GM19455 (cell line): ENCODE data around the gene RDH13.
A peak's percentile ranks its signal among the peaks of the same experiment; 100 is the strongest.
"Not testable (repeated sequence)": the region's sequence is repeated elsewhere in the genome, so short reads cannot be mapped to it uniquely, and the experiment has no call there.

Experiments
- ATAC-seq: cut with Tn5 transposase; IDR thresholded peaks from one replicate; pipeline ENCODE4 v1.9.1; 2021; ENCODE audit not compliant: unreplicated experiment

The RDH13 gene

GRCh38 chr19:55018633-55019032, 44.3 kb downstream of the RDH13 start:
- ATAC-seq: no peak

DNA sequence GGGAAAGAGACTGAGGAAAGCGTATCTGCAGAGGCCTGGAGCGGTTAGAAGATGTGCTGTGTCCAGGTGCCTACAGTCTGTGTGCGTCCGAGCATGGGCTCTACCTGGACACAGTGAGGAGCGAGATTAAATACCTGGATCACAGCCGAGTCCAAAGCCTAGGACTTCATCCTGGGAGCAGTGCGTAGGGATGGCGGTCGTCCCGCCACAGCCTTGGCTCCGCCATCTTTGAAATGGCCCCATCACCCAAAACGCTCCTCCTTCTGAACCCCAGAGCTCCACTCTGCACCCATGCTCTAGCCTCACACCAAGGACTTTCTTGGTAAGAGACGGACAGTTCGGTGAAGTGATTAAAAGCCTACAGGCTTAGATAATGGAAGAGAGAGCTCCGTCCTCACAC, 44.7 kb downstream of the RDH13 start:
- no peak for ATAC-seq

DNA sequence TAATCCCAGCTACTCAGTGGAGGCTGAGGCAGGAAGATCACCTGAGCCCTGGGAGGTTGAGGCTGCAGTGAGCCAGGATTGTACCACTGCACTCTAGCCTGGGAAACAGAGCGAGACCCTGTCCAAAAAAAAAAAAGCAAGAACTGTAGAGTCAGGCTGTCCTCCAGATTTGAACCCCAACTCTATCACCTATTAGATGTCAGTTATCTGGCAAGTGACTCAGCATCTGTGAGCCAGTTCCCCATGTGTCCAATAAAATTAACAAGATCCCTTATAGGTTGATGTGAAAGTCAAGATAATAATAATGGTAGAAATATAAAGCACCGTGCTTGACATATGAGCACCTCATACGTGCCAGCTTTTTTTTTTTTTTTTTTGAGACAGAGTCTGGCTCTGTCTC, 46.9 kb downstream of the RDH13 start:
- ATAC-seq: no peak

DNA sequence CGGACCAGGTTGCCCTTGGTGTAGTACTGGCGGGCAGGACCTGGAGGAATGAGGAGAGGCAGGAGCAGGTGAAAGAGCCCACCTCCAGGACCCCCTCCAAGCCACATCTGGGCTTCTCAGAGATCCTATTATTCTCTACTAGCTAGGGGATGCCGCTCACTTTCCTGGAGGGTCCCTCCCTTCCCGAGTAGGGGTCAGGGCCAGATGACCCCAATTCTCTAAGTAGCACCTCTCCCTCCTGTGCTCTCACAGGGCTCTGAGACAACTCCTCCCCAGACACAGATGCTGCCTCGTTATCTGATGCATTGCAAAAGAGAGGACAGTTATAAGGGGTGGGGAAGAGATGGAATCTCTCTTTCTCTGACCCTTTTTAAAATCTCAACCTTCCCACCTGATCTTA, 47.8 kb downstream of the RDH13 start:
- no peak for ATAC-seq

GRCh38 chr19:55014714-55015113, 48.2 kb downstream of the RDH13 start:
- no peak for ATAC-seq

- ATAC-seq: no peak
Measured at GRCh38 chr19:55013596-55013995, 49.4 kb downstream of the RDH13 start.

GRCh38 chr19:55012306-55012705, 50.6 kb downstream of the RDH13 start:
- ATAC-seq: no peak

GRCh38 chr19:55010561-55010960, 52.4 kb downstream of the RDH13 start:
- not testable (repeated sequence) for ATAC-seq

- ATAC-seq: not testable (repeated sequence)
Measured at GRCh38 chr19:55008781-55009180, 54.2 kb downstream of the RDH13 start.

GRCh38 chr19:55008189-55008588, 54.8 kb downstream of the RDH13 start:
- not testable (repeated sequence) for ATAC-seq

DNA sequence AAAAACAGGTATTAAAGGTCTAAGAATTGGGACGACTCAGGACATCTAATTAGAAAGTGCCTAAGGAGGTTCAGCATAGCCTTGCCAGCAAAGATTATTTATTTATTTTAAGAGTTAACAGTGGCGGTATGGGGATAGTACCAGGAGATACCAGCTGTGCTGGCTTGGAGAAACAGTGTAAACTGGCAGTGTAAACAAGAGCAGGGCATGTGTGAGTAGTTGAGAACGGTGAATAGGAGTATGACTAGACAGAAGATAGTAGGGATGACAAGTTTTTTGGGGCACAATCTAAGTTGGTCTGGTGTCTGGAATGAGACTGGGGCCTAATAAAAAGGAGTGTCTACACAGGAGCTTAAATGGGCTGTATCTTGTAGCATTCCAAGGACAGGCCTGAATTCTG, 55.4 kb downstream of the RDH13 start:
- ATAC-seq: not testable (repeated sequence)

GRCh38 chr19:55006795-55007194, 56.2 kb downstream of the RDH13 start:
- ATAC-seq: not testable (repeated sequence)

DNA sequence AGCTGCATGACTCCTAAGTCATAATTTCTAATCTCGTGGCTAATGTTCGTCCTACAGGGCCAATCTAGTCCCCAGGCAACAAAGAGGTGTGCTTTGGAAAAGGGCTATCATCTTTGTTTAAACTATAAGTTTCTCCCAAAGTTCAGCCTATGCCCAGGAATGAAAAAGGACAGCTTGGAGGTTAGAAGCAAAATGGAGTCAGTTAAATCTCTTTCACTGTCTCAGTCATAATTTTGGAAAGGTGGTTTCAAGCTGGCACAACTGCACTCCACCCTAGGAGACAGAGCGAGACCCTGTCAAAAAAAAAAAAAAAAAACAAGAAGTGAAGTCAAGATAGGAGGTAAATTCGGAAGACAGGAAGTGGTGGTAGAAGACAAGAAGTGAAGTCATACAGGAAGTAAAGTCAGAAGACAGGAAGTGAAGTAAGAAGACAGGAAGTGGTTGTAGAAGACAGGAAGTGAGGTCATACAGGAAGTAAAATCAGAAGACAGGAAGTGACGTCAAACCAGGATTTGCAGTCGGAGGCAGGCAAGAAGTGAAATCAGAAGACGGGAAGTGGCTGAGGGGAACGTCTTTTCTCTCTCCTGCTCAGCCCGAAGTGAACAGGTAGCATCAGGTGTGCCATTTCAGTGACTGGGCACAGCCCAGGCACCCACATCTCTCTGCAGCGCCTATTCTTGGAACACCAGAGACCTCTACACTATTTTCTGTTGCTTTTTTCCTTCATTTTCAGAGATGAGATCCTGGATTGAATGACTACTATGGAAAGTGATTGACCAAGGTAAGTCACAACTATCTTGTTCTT, 57.1 kb downstream of the RDH13 start:
- peak; percentile 69 for ATAC-seq

DNA sequence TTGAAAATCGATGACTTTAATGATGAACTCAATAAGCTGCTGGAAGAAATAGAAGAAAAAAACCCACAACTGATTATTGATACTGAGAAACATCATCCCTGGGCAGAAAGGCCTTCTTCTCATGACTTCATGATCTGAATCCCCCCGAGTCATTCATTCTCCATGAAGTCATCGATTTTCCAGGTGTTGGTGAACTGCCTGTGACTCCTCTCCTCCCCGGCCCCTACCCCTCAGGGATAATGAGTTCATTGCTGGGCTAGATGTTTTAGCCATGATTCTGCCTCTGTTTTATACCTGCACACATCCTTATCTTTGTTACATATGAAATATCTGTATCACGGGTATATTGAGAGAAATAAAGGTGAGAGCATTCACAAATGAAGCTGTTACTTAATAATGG, 62.2 kb downstream of the RDH13 start:
- ATAC-seq: no peak

- ATAC-seq: not testable (repeated sequence)
Measured at GRCh38 chr19:54998751-54999239, 64.2 kb downstream of the RDH13 start.

DNA sequence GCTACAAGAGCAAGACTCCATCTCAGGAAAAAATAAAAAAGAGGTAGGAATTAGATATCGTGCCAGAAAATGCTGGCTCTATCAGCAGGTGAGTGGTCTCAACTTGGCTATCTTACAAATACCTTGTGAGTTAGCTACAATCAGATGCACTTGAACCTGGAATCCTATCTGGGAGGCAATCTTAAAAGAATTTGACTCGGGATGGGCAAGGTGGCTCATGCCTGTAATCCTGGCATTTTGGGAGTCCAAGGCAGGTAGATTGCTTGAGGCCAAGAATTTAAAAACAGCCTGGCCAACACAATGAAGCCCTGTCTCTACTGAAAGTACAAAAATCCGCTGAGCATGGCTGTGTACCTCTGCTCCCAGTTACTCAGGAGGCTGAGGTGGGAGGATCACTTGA, 67.4 kb downstream of the RDH13 start:
- ATAC-seq: no peak
